HG02973 (cell line): ENCODE results near the gene AHRR.
A peak's percentile ranks its signal among the peaks of the same experiment; 100 is the strongest.
"Not testable (repeated sequence)": the region's sequence is repeated elsewhere in the genome, so short reads cannot be mapped to it uniquely, and the experiment has no call there.

Source experiments
- ATAC-seq: cut with Tn5 transposase; IDR thresholded peaks from one replicate; pipeline ENCODE4 v1.9.1; 2021; ENCODE audit warnings: moderate library complexity; ENCODE audit not compliant: unreplicated experiment

AHRR gene

DNA sequence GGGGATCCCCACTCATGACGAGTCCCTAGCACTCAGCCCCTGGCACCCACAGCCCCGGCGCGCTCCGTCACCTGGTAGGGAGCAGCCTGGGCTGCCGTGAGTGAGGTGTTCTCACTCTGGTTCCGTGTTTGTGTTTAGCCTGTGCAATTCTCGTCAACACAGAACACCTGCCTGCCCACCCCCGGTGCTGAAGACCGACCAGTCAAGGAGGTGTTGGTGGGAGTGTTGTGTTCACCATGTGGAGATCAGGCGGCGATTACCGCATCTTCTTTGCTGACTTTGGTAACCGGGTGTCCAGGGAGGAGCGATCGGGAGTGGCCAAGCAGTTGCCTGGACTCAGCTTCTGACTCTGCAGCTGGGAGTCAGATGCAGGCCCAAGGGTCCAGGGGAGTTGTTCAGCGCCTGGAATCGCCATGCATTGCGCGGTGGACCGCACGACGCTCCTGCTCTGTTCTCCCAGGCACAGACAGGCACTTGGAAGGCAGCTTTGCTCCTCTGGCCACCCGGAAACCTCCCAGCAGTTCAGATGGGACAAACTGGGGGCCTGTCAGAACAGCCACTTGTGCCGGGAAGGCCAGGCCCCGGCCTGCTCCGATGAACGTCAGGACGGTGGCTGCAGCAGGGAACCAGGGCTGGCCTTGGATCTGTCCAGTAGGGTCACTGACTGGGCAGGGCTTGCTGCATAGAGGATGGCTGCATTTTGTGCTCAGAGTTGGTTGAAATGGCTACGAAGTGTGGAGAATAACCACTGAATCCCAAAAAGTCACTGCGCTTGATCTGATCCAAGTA, 149.6 kb downstream of the AHRR start:
- no peak for ATAC-seq

DNA sequence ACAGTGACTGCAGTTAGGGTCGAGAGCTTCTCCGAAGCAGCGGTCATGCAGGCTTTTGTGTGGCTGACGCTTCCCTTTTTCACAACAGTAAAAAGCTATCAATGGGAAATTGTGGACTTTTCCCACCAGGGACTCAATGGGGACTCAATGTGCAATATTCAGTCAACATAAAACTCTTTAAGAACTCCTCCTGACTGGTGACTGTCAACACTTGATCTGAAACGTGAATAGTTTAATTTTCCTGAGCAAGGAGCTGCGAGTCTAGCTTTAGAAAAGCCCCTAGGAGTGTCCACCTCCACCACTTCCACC, 150.2 kb downstream of the AHRR start:
- no peak for ATAC-seq

- peak; percentile 6 for ATAC-seq
These were observed 150.7 kb downstream of the AHRR start for GRCh38 chr5:472076-472655.

DNA sequence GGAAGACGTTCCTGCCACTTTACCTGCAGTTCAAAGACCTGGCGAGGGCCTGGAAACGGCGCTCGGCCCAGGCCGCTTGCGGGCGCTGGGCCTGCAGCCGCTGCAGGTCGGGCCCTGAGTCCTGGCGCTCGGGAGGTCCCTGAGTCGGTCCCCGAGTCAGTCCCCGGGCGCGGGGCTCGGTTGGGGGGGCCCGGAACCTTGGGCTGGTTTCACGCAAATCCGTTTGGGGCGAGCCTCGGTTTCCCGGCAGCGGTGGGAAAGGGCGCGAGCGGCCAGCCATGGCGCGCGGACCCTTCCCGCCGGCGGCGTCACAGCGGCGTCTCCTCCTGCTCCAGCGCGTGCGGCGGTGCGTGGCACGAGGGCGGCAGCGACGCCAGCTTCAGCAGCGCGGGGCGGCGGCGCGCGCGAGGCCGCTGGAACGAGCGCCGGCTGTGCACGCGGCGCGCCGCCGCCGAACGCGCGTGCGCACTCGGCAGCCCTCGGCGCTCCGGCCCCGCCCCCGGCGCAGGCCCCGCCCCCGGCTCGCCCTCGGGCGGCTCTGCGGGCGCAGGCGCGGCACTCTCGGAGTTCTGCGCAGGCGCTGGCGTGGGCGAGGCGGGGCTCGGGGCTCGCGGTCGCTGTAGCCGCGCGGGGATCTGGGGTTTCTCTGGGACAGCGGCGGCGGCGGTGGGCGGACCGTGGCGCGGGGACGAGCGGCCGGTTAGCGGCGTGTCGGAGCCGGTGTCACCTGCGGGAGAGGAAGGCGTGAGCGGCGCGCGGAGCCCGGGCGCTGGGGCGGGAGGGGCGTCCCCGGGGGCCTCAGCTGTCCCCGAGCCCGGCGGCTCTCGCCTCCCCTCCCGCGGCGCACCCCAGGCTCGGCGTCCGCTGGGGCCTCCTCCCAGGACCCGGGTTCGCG, 151.4 kb downstream of the AHRR start:
- ATAC-seq: peak; percentile 69

- peak; percentile 22 for ATAC-seq
These were observed 152.2 kb downstream of the AHRR start for GRCh38 chr5:473551-474192.

DNA sequence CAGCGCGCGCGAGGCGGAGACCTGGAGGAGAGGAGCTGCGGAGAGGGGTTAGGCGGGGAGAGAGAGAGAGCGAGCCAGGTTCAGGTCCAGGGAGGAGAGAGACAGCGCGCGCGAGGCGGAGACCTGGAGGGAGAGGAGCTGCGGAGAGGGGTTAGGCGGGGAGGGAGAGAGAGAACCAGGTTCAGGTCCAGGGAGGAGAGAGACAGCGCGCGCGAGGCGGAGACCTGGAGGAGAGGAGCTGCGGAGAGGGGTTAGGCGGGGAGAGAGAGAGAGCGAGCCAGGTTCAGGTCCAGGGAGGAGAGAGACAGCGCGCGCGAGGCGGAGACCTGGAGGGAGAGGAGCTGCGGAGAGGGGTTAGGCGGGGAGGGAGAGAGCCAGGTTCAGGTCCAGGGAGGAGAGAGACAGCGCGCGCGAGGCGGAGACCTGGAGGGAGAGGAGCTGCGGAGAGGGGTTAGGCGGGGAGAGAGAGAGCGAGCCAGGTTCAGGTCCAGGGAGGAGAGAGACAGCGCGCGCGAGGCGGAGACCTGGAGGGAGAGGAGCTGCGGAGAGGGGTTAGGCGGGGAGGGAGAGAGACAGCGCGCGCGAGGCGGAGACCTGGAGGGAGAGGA, 152.8 kb downstream of the AHRR start:
- not testable (repeated sequence) for ATAC-seq

- no peak for ATAC-seq
These were observed 153.5 kb downstream of the AHRR start for GRCh38 chr5:474840-475661.

- no peak for ATAC-seq
These were observed 154.2 kb downstream of the AHRR start for GRCh38 chr5:475704-476101.

DNA sequence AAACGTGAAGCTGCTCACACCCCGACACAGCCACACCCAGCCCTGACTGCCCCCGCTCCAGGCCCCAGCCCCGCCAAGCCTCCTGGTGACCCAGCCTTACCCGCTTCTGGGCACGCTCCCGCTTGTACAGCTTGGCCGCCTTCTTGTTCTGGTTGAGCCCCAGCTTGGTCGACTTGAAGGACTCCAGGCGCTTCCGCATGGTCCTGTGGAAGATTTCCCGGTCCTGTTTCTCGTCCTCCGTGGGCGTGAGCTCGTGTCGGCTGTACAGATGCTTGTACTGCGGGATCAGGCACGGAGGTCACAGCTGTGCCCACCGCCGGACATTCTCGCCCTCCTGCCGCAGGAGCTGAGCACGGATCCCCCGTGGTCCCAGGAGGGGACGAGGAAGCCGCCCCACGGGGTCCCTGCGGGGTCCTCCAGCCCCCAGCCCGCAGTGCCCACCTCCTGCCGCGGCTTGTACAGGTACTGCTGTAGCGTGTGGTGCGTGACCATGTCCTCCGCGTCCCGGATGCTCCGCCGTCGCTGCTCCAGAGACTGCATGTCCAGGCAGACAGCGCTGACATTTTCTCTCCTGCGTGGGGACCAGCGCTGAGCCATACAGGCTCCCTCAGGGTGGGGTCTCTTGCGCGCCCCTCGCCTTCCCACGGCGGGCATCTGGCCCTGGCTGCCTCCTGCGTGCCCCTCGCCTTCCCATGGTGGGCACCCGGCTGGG, 154.7 kb downstream of the AHRR start:
- no peak for ATAC-seq

GRCh38 chr5:476814-477175, 155.3 kb downstream of the AHRR start:
- ATAC-seq: no peak

- ATAC-seq: no peak
These were observed 155.7 kb downstream of the AHRR start for GRCh38 chr5:477247-477646.

GRCh38 chr5:477871-478270, 156.4 kb downstream of the AHRR start:
- no peak for ATAC-seq

DNA sequence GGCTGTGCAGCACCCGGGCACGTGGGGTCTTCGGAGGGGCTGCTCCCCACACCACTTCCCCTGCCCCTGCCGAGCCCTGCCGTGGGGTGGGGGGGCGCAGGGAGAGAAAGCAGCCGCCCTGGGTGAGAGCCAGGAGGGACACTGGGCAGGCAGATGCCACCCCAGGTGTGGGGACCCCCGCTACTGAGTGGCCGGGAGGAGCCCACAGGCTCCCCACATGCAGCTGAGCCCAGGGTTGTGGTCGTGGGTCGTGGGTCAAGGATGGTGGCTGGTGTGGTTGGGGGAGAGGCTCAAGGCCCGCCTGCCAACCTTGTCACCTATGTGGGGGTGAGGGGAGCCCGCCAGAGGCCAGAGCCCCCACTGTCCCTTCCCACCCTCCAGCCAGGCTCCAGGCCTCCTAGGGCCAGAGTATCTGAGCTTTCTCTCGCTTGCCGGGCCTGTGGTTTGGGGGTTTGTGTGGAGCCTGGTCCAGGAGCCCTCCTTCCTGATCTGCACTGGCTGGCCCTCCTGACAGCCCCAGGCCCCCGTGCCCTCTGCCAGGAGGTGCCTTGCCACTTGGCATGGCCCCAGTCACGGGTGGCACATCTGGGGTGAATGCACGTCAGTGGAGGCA, 157.0 kb downstream of the AHRR start:
- no peak for ATAC-seq

GRCh38 chr5:478982-479535, 157.5 kb downstream of the AHRR start:
- no peak for ATAC-seq

GRCh38 chr5:479566-480319, 158.2 kb downstream of the AHRR start:
- no peak for ATAC-seq

GRCh38 chr5:481347-481746, 159.8 kb downstream of the AHRR start:
- ATAC-seq: no peak

- no peak for ATAC-seq
These were observed 160.5 kb downstream of the AHRR start for GRCh38 chr5:482021-482420.

GRCh38 chr5:482506-482905, 161.0 kb downstream of the AHRR start:
- no peak for ATAC-seq
